Measurements from ENCODE around the gene SYT9.

SYT9 gene

GRCh38 chr11:7494086-7494745, 242.5 kb downstream of the SYT9 start:
- no peak overlapping the region for H3K9ac ChIP-seq (ENCODE audit: low read length)
- no peaks in the 10 kb centered on the region for H3K27me3 ChIP-seq (ENCODE audit: control insufficient read depth, insufficient read depth, low read length)
- H3K9me3 ChIP-seq (ENCODE audit: control insufficient read depth, low read depth, low read length) = no peaks in the 10 kb centered on the region
- H3K27ac ChIP-seq (ENCODE audit: low read length) = no peak overlapping the region
- peaks cover 11% of the 10 kb centered on the region for H3K4me1 ChIP-seq (ENCODE audit: control insufficient read depth, low read depth, low read length)
- H3K4me3 ChIP-seq (ENCODE audit: low read length) = no peak overlapping the region
- no peaks in the 10 kb centered on the region for H3K36me3 ChIP-seq (ENCODE audit: control insufficient read depth, low read depth, low read length)

GRCh38 chr11:7495882-7496551, 244.3 kb downstream of the SYT9 start:
- H3K27me3 ChIP-seq (ENCODE audit: control insufficient read depth, insufficient read depth, low read length) = no peaks in the 10 kb centered on the region
- no peak overlapping the region for H3K9ac ChIP-seq (ENCODE audit: low read length)
- no peak overlapping the region for H3K4me3 ChIP-seq (ENCODE audit: low read length)
- no peaks in the 10 kb centered on the region for H3K9me3 ChIP-seq (ENCODE audit: control insufficient read depth, low read depth, low read length)
- H3K4me1 ChIP-seq (ENCODE audit: control insufficient read depth, low read depth, low read length) = peaks cover 14% of the 10 kb centered on the region
- no peaks in the 10 kb centered on the region for H3K36me3 ChIP-seq (ENCODE audit: control insufficient read depth, low read depth, low read length)
- H3K27ac ChIP-seq (ENCODE audit: low read length) = no peak overlapping the region

- Histone ChIP-seq H3K27ac (ENCODE audit: low read length) (no peak overlapping the region), H3K9ac (ENCODE audit: low read length) (no peak overlapping the region)
Measured at GRCh38 chr11:7498193-7498592, 246.5 kb downstream of the SYT9 start.

GRCh38 chr11:7499081-7499480, 247.4 kb downstream of the SYT9 start:
- no peaks in the 10 kb centered on the region for H3K9me3 ChIP-seq (ENCODE audit: control insufficient read depth, low read depth, low read length)
- H3K4me3 ChIP-seq (ENCODE audit: low read length) = no peak overlapping the region
- H3K9ac ChIP-seq (ENCODE audit: low read length) = no peak overlapping the region
- H3K36me3 ChIP-seq (ENCODE audit: control insufficient read depth, low read depth, low read length) = no peaks in the 10 kb centered on the region
- H3K27me3 ChIP-seq (ENCODE audit: control insufficient read depth, insufficient read depth, low read length) = no peaks in the 10 kb centered on the region
- peaks cover 10% of the 10 kb centered on the region for H3K4me1 ChIP-seq (ENCODE audit: control insufficient read depth, low read depth, low read length)
- no peak overlapping the region for H3K27ac ChIP-seq (ENCODE audit: low read length)

More at GRCh38 chr11:7498193-7498592, 246.5 kb downstream of the SYT9 start:
- H3K36me3 ChIP-seq (ENCODE audit: control insufficient read depth, low read depth, low read length) = no peaks in the 10 kb centered on the region
- no peaks in the 10 kb centered on the region for H3K27me3 ChIP-seq (ENCODE audit: control insufficient read depth, insufficient read depth, low read length)
- no peak overlapping the region for H3K4me3 ChIP-seq (ENCODE audit: low read length)
- H3K9me3 ChIP-seq (ENCODE audit: control insufficient read depth, low read depth, low read length) = no peaks in the 10 kb centered on the region
- H3K4me1 ChIP-seq (ENCODE audit: control insufficient read depth, low read depth, low read length) = peaks cover 10% of the 10 kb centered on the region

- no peaks in the 10 kb centered on the region for H3K36me3 ChIP-seq (ENCODE audit: control insufficient read depth, low read depth, low read length)
- no peak overlapping the region for H3K27ac ChIP-seq (ENCODE audit: low read length)
- H3K4me1 ChIP-seq (ENCODE audit: control insufficient read depth, low read depth, low read length) = peaks cover 10% of the 10 kb centered on the region
- no peak overlapping the region for H3K9ac ChIP-seq (ENCODE audit: low read length)
- H3K4me3 ChIP-seq (ENCODE audit: low read length) = no peak overlapping the region
- H3K9me3 ChIP-seq (ENCODE audit: control insufficient read depth, low read depth, low read length) = no peaks in the 10 kb centered on the region
- no peaks in the 10 kb centered on the region for H3K27me3 ChIP-seq (ENCODE audit: control insufficient read depth, insufficient read depth, low read length)
Measured at GRCh38 chr11:7500251-7500650, 248.5 kb downstream of the SYT9 start.

GRCh38 chr11:7501251-7501650, 249.5 kb downstream of the SYT9 start:
- no peaks in the 10 kb centered on the region for H3K36me3 ChIP-seq (ENCODE audit: control insufficient read depth, low read depth, low read length)
- no peak overlapping the region for H3K9ac ChIP-seq (ENCODE audit: low read length)
- no peak overlapping the region for H3K4me3 ChIP-seq (ENCODE audit: low read length)
- H3K27ac ChIP-seq (ENCODE audit: low read length) = no peak overlapping the region
- H3K9me3 ChIP-seq (ENCODE audit: control insufficient read depth, low read depth, low read length) = no peaks in the 10 kb centered on the region
- H3K27me3 ChIP-seq (ENCODE audit: control insufficient read depth, insufficient read depth, low read length) = no peaks in the 10 kb centered on the region
- peaks cover 10% of the 10 kb centered on the region for H3K4me1 ChIP-seq (ENCODE audit: control insufficient read depth, low read depth, low read length)

GRCh38 chr11:7501894-7502293, 250.2 kb downstream of the SYT9 start:
- Histone ChIP-seq H3K9me3 (ENCODE audit: control insufficient read depth, low read depth, low read length) (no peaks in the 10 kb centered on the region), H3K27me3 (ENCODE audit: control insufficient read depth, insufficient read depth, low read length) (no peaks in the 10 kb centered on the region), H3K36me3 (ENCODE audit: control insufficient read depth, low read depth, low read length) (no peaks in the 10 kb centered on the region), H3K27ac (ENCODE audit: low read length) (no peak overlapping the region), H3K9ac (ENCODE audit: low read length) (no peak overlapping the region), H3K4me3 (ENCODE audit: low read length) (no peak overlapping the region), H3K4me1 (ENCODE audit: control insufficient read depth, low read depth, low read length) (peaks cover 10% of the 10 kb centered on the region)

GRCh38 chr11:7506243-7506642, 254.5 kb downstream of the SYT9 start:
- Histone ChIP-seq H3K36me3 (ENCODE audit: control insufficient read depth, low read depth, low read length) (no peaks in the 10 kb centered on the region), H3K4me1 (ENCODE audit: control insufficient read depth, low read depth, low read length) (no peaks in the 10 kb centered on the region), H3K9ac (ENCODE audit: low read length) (no peak overlapping the region), H3K4me3 (ENCODE audit: low read length) (no peak overlapping the region), H3K27ac (ENCODE audit: low read length) (no peak overlapping the region), H3K9me3 (ENCODE audit: control insufficient read depth, low read depth, low read length) (no peaks in the 10 kb centered on the region), H3K27me3 (ENCODE audit: control insufficient read depth, insufficient read depth, low read length) (no peaks in the 10 kb centered on the region)

GRCh38 chr11:7508087-7508486, 256.4 kb downstream of the SYT9 start:
- Histone ChIP-seq H3K27ac (ENCODE audit: low read length) (no peak overlapping the region), H3K36me3 (ENCODE audit: control insufficient read depth, low read depth, low read length) (no peaks in the 10 kb centered on the region), H3K9ac (ENCODE audit: low read length) (no peak overlapping the region), H3K4me3 (ENCODE audit: low read length) (no peak overlapping the region), H3K4me1 (ENCODE audit: control insufficient read depth, low read depth, low read length) (peaks cover 7% of the 10 kb centered on the region), H3K27me3 (ENCODE audit: control insufficient read depth, insufficient read depth, low read length) (no peaks in the 10 kb centered on the region), H3K9me3 (ENCODE audit: control insufficient read depth, low read depth, low read length) (no peaks in the 10 kb centered on the region)

GRCh38 chr11:7509966-7510365, 258.3 kb downstream of the SYT9 start:
- no peak overlapping the region for H3K4me3 ChIP-seq (ENCODE audit: low read length)
- no peak overlapping the region for H3K9ac ChIP-seq (ENCODE audit: low read length)
- peaks cover 11% of the 10 kb centered on the region for H3K27me3 ChIP-seq (ENCODE audit: control insufficient read depth, insufficient read depth, low read length)
- no peaks in the 10 kb centered on the region for H3K36me3 ChIP-seq (ENCODE audit: control insufficient read depth, low read depth, low read length)
- no peaks in the 10 kb centered on the region for H3K9me3 ChIP-seq (ENCODE audit: control insufficient read depth, low read depth, low read length)
- peaks cover 7% of the 10 kb centered on the region for H3K4me1 ChIP-seq (ENCODE audit: control insufficient read depth, low read depth, low read length)
- H3K27ac ChIP-seq (ENCODE audit: low read length) = no peak overlapping the region

- peaks cover 23% of the 10 kb centered on the region for H3K27me3 ChIP-seq (ENCODE audit: control insufficient read depth, insufficient read depth, low read length)
- no peaks in the 10 kb centered on the region for H3K36me3 ChIP-seq (ENCODE audit: control insufficient read depth, low read depth, low read length)
- no peak overlapping the region for H3K9ac ChIP-seq (ENCODE audit: low read length)
- no peak overlapping the region for H3K27ac ChIP-seq (ENCODE audit: low read length)
- H3K9me3 ChIP-seq (ENCODE audit: control insufficient read depth, low read depth, low read length) = no peaks in the 10 kb centered on the region
- H3K4me3 ChIP-seq (ENCODE audit: low read length) = no peak overlapping the region
- H3K4me1 ChIP-seq (ENCODE audit: control insufficient read depth, low read depth, low read length) = peaks cover 11% of the 10 kb centered on the region
Measured at GRCh38 chr11:7511401-7511800, 259.7 kb downstream of the SYT9 start.

Data from iPS-18a (cell line).